Liver (tissue), 9 donors: ENCODE data around the gene SCUBE1. TPM values are rescaled to one million over a fixed set of nuclear protein-coding genes. Genes with fewer than 3 reads are reported as not detected.

Source experiments
- DNase-seq: peaks from one replicate; pipeline ENCODE4 v3.0.0-alpha.2; 2017; ENCODE audit warnings: low spot score
- H3K27ac ChIP-seq, 2 donors: one replicate each; pipeline ENCODE4 v1.7.0; 2013; ENCODE audit warnings: inconsistent platforms in 2 of 2, low read length in 2 of 2, control low read depth in 1 of 2, low read depth in 1 of 2, mild to moderate bottlenecking in 1 of 2
- H3K27me3 ChIP-seq, 4 donors: one replicate each; pipeline versions ENCODE4 v1.6.1 to v1.7.0; 2013; ENCODE audit warnings: low read length in 3 of 4, inconsistent platforms in 1 of 4, mild to moderate bottlenecking in 1 of 4, moderate library complexity in 1 of 4; ENCODE audit not compliant: control insufficient read depth in 4 of 4, insufficient read depth in 4 of 4
- H3K36me3 ChIP-seq, 4 donors: one replicate each; pipeline versions ENCODE4 v1.6.1 to v1.7.0; 2013; ENCODE audit warnings: low read length in 3 of 4, mild to moderate bottlenecking in 3 of 4, low read depth in 1 of 4, moderate library complexity in 1 of 4; ENCODE audit not compliant: control insufficient read depth in 4 of 4, insufficient read depth in 3 of 4
- H3K4me1 ChIP-seq, 4 donors: one replicate each; pipeline versions ENCODE4 v1.6.1 to v1.7.0; 2013; ENCODE audit warnings: low read length in 3 of 4, mild to moderate bottlenecking in 3 of 4, moderate library complexity in 1 of 4; ENCODE audit not compliant: control insufficient read depth in 4 of 4, insufficient read depth in 4 of 4
- H3K4me3 ChIP-seq, 3 donors: one replicate each; pipeline versions ENCODE4 v1.6.1 to v1.7.0; 2013; ENCODE audit warnings: low read length in 3 of 3, control low read depth in 1 of 3, low read depth in 1 of 3, mild to moderate bottlenecking in 1 of 3
- H3K9ac ChIP-seq, 2 donors: one replicate each; pipeline ENCODE4 v1.7.0; 2013; ENCODE audit warnings: low read length in 2 of 2, mild to moderate bottlenecking in 2 of 2, moderate library complexity in 2 of 2, control low read depth in 1 of 2, low read depth in 1 of 2
- H3K9me3 ChIP-seq, 4 donors: one replicate each; pipeline versions ENCODE4 v1.6.1 to v1.7.0; 2013; ENCODE audit warnings: low read length in 3 of 4; ENCODE audit not compliant: control insufficient read depth in 4 of 4
- EGR1 ChIP-seq, 2 donors: IDR thresholded peaks; 2 replicates each; pipeline ENCODE4 v1.6.1; 2016 to 2018; ENCODE audit warnings: antibody characterized with exemption in 2 of 2, low read depth in 2 of 2
- FOXA1 ChIP-seq: IDR thresholded peaks from 2 replicates; pipeline ENCODE4 v1.6.1; 2016; ENCODE audit warnings: antibody characterized with exemption
- FOXA2 ChIP-seq: IDR thresholded peaks from 2 replicates; pipeline ENCODE4 v1.6.1; 2016; ENCODE audit warnings: antibody characterized with exemption
- GABPA ChIP-seq, 2 donors: IDR thresholded peaks in 1 of 2; conservative IDR thresholded peaks in 1 of 2; 2 replicates each; pipeline ENCODE4 v1.6.1; 2016; ENCODE audit warnings: antibody characterized with exemption in 2 of 2, mild to moderate bottlenecking in 1 of 2, moderate library complexity in 1 of 2
- HNF4A ChIP-seq, 2 donors: conservative IDR thresholded peaks; 2 replicates each; pipeline ENCODE4 v1.6.1; 2016; ENCODE audit warnings: antibody characterized with exemption in 2 of 2, mild to moderate bottlenecking in 2 of 2
- HNF4G ChIP-seq: IDR thresholded peaks from 2 replicates; pipeline ENCODE4 v1.6.1; 2016; ENCODE audit warnings: antibody characterized with exemption
- JUND ChIP-seq, 2 donors: IDR thresholded peaks; 2 replicates each; pipeline ENCODE4 v1.6.1; 2016; ENCODE audit warnings: antibody characterized with exemption in 2 of 2
- NR2F2 ChIP-seq: IDR thresholded peaks from 2 replicates; pipeline ENCODE4 v1.6.1; 2016; ENCODE audit warnings: antibody characterized with exemption
- RXRA ChIP-seq, 2 donors: IDR thresholded peaks; 2 replicates each; pipeline ENCODE4 v1.6.1; 2017 to 2018; ENCODE audit warnings: antibody characterized with exemption in 2 of 2, mild to moderate bottlenecking in 1 of 2
- TAF1 ChIP-seq: conservative IDR thresholded peaks from 2 replicates; pipeline ENCODE4 v1.6.1; 2016; ENCODE audit warnings: antibody characterized with exemption, mild to moderate bottlenecking
- WGBS: extraction: QIAGEN DNeasy Blood & Tissue Kit; methylation state at CpG from one replicate; pipeline ENCODE4 v1.1.7; 2013; 5-methylcytosine and 5-hydroxymethylcytosine counted together
- polyA plus RNA-seq, 2 donors: library from polyadenylated mRNA; stranded (reverse) in 1 of 2; unstranded in 1 of 2; fragments of 200-250 nt in 1 of 2; fragments of >200 nt in 1 of 2; fragmentation: Nextera tagmentation in 1 of 2; extraction: Ambion mirVana in 1 of 2; gene quantifications; one replicate each; pipeline versions ENCODE4 v1.2.1 to v1.2.3, GENCODE V29; 2013 to 2015
- total RNA-seq, 2 donors: library from RNA; depleted of rRNA; stranded (reverse); fragments of >200 nt; gene quantifications; one replicate each; pipeline ENCODE4 v1.2.3, GENCODE V29; 2014
- TF ChIP-seq, protein P1 (sequence below): IDR thresholded peaks from 2 replicates; pipeline ENCODE4 v1.6.1; 2016; ENCODE audit warnings: antibody characterized with exemption
- TF ChIP-seq, protein P2 (sequence below): fragments of 150-350 bp; IDR thresholded peaks from 2 replicates; pipeline ENCODE4 v1.5.1; 2017; ENCODE audit warnings: improper control_type of control experiment, low read depth, low read length; ENCODE audit not compliant: missing input control
- TF ChIP-seq, protein P3 (sequence below): IDR thresholded peaks from 2 replicates; pipeline ENCODE4 v1.6.1; 2016; ENCODE audit warnings: antibody characterized with exemption, mild to moderate bottlenecking
- TF ChIP-seq, protein P4 (sequence below): IDR thresholded peaks from 2 replicates; pipeline ENCODE4 v1.6.1; 2016; ENCODE audit warnings: antibody characterized with exemption
- donor health status: healthy.
- donor health status: healthy.
- donor health status: healthy.
- donor health status: healthy.
- donor health status: healthy.

Gene SCUBE1
- total and polyA plus RNA-seq, 4 donors = 0.07 to 0.46 (median 0.08) TPM; not detected in 1

DNA sequence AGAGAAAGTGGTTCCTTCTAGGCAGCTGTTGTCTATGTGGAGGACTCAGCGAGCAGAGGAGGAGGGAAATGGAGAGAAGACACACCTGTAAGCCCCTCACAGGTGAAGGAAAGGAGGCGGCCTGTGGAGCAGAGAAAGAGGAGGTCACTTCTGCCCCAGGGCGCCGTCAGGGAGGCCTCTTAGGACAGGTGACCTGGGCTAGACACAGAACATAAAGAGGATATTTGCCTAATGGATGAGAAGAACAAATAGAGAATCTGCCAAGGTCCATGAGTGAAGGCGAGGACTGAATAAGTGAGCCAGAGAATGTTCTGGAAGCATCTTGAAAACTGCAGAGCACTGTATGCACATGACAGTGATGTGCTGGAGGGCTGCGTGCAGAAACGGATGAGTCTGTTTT is 2.2 kb upstream of the SCUBE1 start:
- H3K27ac ChIP-seq = peak overlapping the region in 1 of 2 donors; percentile 62
- H3K4me1 ChIP-seq = peaks cover 14 to 30% (median 19%) of the 10 kb centered on the region in 4 donors
- H3K9me3 ChIP-seq = no peaks in the 10 kb centered on the region
- no peak for DNase-seq
- peak; percentile 43 for TF ChIP-seq FOXA2
- TF ChIP-seq TAF1 = no peak
- H3K4me3 ChIP-seq = no peak overlapping the region
- peaks cover 0 to 2% (median under 1%) of the 10 kb centered on the region in 4 donors for H3K27me3 ChIP-seq
- WGBS = 65% methylated on average over 7 of the region's 7 CpGs
- no peaks in the 10 kb centered on the region for H3K36me3 ChIP-seq
- no peak overlapping the region for H3K9ac ChIP-seq

DNA sequence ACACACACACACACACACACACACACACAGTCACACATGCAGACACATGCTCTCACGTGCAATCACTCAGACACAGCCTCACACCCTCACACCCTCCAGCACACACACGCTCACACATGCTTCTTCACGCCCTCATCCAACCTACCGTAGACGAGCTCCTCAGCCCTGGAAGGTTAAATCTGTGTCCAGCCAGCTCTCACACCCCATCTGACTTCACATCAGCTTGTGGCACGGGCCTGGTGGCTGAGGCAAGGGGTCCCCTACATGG is 1.3 kb upstream of the SCUBE1 start:
- TF ChIP-seq HNF4G (no peak), GABPA (IDR thresholded peaks at IDR 0.05 in 1 of 2, conservative IDR thresholded peaks at IDR 0.05 in 1 of 2) (no peak), FOXA1 (no peak)
- Histone ChIP-seq H3K27ac (no peak overlapping the region), H3K4me1 (peaks cover 14 to 30% (median 19%) of the 10 kb centered on the region in 4 donors), H3K36me3 (no peaks in the 10 kb centered on the region), H3K4me3 (no peak overlapping the region), H3K9me3 (no peaks in the 10 kb centered on the region), H3K27me3 (peaks cover 0 to 2% (median under 1%) of the 10 kb centered on the region in 4 donors), H3K9ac (no peak overlapping the region)
- no peak for DNase-seq
- WGBS = 93% methylated on average over 6 of the region's 6 CpGs

DNA sequence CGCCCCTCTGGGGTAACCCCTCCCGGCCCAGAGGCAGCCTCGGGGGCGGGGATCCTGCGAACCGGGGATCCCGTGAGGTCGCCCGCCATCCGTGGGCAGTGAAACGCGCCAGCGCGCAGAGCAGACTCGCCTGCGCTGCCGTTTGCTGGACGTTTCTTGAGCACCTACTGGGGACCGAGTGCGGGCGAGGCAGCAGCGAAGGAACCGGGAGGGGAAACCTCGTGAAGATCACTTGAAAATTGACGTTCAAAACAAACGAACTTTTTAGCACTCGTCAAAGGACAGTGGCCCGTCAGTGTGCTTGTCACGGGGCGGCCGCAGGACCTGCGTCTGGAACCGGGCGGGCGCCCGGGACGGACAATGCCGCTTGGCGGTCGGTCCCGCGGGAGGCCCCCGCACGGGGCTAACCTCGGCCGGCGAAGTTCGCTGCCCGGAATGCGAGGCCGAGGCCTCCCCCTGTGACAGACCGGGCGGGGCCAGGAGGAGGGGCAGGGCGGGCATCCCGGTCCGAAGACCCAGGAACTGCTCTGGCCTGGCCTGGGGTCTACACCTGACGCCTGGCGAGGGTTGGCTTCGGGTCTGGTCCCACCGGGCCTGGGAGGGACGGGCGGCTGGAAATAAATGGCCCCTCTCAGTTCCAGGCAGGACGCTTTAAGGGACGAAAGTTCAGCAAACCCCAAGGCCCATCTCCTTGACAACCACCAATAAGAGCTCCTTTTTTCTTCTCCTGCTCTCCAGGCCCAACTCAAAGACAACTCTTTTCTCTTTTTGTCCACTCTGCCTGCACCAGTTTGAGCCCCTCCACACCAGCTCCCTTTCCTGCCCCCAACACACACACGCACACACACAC is 723 bp upstream of the SCUBE1 start:
- Histone ChIP-seq H3K9ac (no peak overlapping the region), H3K27ac (no peak overlapping the region), H3K4me1 (peaks cover 14 to 30% (median 19%) of the 10 kb centered on the region in 4 donors), H3K36me3 (no peaks in the 10 kb centered on the region), H3K27me3 (peaks cover 0 to 2% (median under 1%) of the 10 kb centered on the region in 4 donors), H3K4me3 (peak overlapping the region in 1 of 3 donors; percentile 41), H3K9me3 (no peaks in the 10 kb centered on the region)
- no peak for TF ChIP-seq JUND (IDR thresholded peaks at IDR 0.05)
- TF ChIP-seq, protein P1, sequence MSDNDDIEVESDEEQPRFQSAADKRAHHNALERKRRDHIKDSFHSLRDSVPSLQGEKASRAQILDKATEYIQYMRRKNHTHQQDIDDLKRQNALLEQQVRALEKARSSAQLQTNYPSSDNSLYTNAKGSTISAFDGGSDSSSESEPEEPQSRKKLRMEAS = no peak
- no peak for TF ChIP-seq NR2F2
- TF ChIP-seq TAF1 = no peak
- no peak for TF ChIP-seq RXRA (IDR thresholded peaks at IDR 0.05)
- TF ChIP-seq, protein P2, sequence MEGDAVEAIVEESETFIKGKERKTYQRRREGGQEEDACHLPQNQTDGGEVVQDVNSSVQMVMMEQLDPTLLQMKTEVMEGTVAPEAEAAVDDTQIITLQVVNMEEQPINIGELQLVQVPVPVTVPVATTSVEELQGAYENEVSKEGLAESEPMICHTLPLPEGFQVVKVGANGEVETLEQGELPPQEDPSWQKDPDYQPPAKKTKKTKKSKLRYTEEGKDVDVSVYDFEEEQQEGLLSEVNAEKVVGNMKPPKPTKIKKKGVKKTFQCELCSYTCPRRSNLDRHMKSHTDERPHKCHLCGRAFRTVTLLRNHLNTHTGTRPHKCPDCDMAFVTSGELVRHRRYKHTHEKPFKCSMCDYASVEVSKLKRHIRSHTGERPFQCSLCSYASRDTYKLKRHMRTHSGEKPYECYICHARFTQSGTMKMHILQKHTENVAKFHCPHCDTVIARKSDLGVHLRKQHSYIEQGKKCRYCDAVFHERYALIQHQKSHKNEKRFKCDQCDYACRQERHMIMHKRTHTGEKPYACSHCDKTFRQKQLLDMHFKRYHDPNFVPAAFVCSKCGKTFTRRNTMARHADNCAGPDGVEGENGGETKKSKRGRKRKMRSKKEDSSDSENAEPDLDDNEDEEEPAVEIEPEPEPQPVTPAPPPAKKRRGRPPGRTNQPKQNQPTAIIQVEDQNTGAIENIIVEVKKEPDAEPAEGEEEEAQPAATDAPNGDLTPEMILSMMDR = no peak
- TF ChIP-seq, protein P3, sequence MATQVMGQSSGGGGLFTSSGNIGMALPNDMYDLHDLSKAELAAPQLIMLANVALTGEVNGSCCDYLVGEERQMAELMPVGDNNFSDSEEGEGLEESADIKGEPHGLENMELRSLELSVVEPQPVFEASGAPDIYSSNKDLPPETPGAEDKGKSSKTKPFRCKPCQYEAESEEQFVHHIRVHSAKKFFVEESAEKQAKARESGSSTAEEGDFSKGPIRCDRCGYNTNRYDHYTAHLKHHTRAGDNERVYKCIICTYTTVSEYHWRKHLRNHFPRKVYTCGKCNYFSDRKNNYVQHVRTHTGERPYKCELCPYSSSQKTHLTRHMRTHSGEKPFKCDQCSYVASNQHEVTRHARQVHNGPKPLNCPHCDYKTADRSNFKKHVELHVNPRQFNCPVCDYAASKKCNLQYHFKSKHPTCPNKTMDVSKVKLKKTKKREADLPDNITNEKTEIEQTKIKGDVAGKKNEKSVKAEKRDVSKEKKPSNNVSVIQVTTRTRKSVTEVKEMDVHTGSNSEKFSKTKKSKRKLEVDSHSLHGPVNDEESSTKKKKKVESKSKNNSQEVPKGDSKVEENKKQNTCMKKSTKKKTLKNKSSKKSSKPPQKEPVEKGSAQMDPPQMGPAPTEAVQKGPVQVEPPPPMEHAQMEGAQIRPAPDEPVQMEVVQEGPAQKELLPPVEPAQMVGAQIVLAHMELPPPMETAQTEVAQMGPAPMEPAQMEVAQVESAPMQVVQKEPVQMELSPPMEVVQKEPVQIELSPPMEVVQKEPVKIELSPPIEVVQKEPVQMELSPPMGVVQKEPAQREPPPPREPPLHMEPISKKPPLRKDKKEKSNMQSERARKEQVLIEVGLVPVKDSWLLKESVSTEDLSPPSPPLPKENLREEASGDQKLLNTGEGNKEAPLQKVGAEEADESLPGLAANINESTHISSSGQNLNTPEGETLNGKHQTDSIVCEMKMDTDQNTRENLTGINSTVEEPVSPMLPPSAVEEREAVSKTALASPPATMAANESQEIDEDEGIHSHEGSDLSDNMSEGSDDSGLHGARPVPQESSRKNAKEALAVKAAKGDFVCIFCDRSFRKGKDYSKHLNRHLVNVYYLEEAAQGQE = no peak
- TF ChIP-seq, protein P4, sequence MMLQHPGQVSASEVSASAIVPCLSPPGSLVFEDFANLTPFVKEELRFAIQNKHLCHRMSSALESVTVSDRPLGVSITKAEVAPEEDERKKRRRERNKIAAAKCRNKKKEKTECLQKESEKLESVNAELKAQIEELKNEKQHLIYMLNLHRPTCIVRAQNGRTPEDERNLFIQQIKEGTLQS = no peak
- TF ChIP-seq HNF4G = no peak
- no peak for TF ChIP-seq HNF4A (conservative IDR thresholded peaks at IDR 0.05)
- no peak for TF ChIP-seq EGR1 (IDR thresholded peaks at IDR 0.05; ENCODE audit: low read depth in 2 of 2)
- DNase-seq = no peak
- 19% methylated on average over 65 of the region's 65 CpGs for WGBS
